ENCODE data around the gene LOXL4.

Gene LOXL4

GRCh38 chr10:98255146-98255877 is 12.7 kb downstream of the LOXL4 start:
- Histone ChIP-seq H2AFZ (ENCODE audit: low read depth, low read length) (no peak overlapping the region), H3K9me3 (ENCODE audit: control insufficient read depth, low read length) (no peaks in the 10 kb centered on the region), H3K27ac (ENCODE audit: low read length, poor library complexity, severe bottlenecking) (no peak overlapping the region), H2AK5ac (ENCODE audit: low read length, severe bottlenecking) (no peak overlapping the region), H3K79me1 (replicated peaks; ENCODE audit: low read length, poor library complexity, severe bottlenecking) (no peaks in the 10 kb centered on the region), H3K14ac (ENCODE audit: low read length in 2 of 2) (peak overlapping the region in 1 of 2 experiments; percentile 9), H3K27me3 (ENCODE audit: control insufficient read depth in 1 of 2, insufficient read depth in 1 of 2, low read length in 2 of 2) (no peaks in the 10 kb centered on the region), H3K18ac (ENCODE audit: low read depth in 1 of 2, low read length in 2 of 2) (no peak overlapping the region), H3K9ac (ENCODE audit: low read length) (no peak overlapping the region), H3K4ac (ENCODE audit: low read depth in 1 of 2, low read length in 2 of 2) (no peak overlapping the region), H3K4me2 (ENCODE audit: low read length, poor library complexity, severe bottlenecking) (no peak overlapping the region), H3K36me3 (ENCODE audit: control insufficient read depth in 1 of 2, insufficient read depth in 2 of 2, low read depth in 1 of 2, low read length in 2 of 2) (peaks cover 54 to 80% of the 10 kb centered on the region in 2 experiments), H2BK12ac (ENCODE audit: low read length in 2 of 2) (no peak overlapping the region), H4K91ac (ENCODE audit: low read length) (no peak overlapping the region), H3K23ac (ENCODE audit: low read length in 2 of 2) (no peak overlapping the region), H3K4me3 (ENCODE audit: insufficient read depth in 1 of 2, low read depth in 1 of 2, low read length in 2 of 2) (no peak overlapping the region), H4K8ac (ENCODE audit: low read length) (no peak overlapping the region), H3K4me1 (ENCODE audit: control insufficient read depth, insufficient read depth, low read depth, low read length) (peaks cover 25% of the 10 kb centered on the region), H2BK15ac (ENCODE audit: low read depth, poor library complexity, severe bottlenecking) (no peak overlapping the region), H2BK120ac (ENCODE audit: low read depth, low read length) (no peak overlapping the region), H2BK5ac (ENCODE audit: low read depth, low read length, poor library complexity, severe bottlenecking) (no peak overlapping the region)
- 94% methylated on average over 17 of the region's 17 CpGs for WGBS
- no peak for DNase-seq

DNA sequence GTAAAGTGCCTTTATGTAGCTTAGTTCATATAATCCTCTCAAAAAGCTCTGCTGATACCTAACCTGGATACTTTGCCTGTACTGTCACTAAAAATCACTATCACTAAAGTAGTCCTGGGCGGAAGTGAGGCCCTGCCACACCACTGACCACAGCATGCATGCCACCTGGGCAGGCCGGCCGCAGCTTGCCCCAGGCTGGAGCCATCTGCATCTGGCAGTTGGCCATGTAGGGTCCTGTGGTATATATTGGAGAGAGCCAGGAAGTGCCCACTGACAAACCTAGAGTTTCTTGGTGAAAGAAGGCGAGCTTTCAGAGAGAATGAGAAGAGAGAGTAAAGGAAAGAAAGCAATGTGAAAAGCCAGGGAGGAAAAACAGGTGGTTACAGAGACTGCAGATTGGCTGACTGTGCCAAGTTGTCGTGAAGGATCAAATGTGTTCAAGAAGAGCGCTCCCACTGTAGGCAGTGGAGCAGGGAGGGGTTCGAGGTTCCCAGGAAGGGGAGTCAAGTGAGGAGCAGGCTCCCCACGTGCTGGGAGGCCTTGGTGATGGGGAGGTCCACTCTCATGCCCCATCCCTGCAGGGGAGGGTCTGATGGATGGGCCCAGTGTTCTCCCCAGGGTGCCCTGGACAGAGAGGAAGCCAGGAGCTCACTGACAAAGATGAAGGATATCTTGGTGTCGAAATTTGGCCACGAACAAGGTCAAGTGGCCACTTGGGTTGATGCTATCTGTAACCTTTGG is 13.6 kb downstream of the LOXL4 start:
- H3K4me3 ChIP-seq (ENCODE audit: insufficient read depth in 1 of 2, low read depth in 1 of 2, low read length in 2 of 2) = no peak overlapping the region
- H3K9ac ChIP-seq (ENCODE audit: low read length) = no peak overlapping the region
- no peak for DNase-seq
- H3K4me1 ChIP-seq (ENCODE audit: control insufficient read depth, insufficient read depth, low read depth, low read length) = peaks cover 20% of the 10 kb centered on the region
- 90% methylated on average over 10 of the region's 10 CpGs for WGBS
- H2BK5ac ChIP-seq (ENCODE audit: low read depth, low read length, poor library complexity, severe bottlenecking) = no peak overlapping the region
- no peak overlapping the region for H2AK5ac ChIP-seq (ENCODE audit: low read length, severe bottlenecking)
- H3K14ac ChIP-seq (ENCODE audit: low read length in 2 of 2) = no peak overlapping the region
- H4K91ac ChIP-seq (ENCODE audit: low read length) = no peak overlapping the region
- no peak overlapping the region for H4K8ac ChIP-seq (ENCODE audit: low read length)
- no peak overlapping the region for H3K4ac ChIP-seq (ENCODE audit: low read depth in 1 of 2, low read length in 2 of 2)
- H3K79me1 ChIP-seq (replicated peaks; ENCODE audit: low read length, poor library complexity, severe bottlenecking) = peaks cover 2% of the 10 kb centered on the region
- H3K27me3 ChIP-seq (ENCODE audit: control insufficient read depth in 1 of 2, insufficient read depth in 1 of 2, low read length in 2 of 2) = no peaks in the 10 kb centered on the region
- H3K4me2 ChIP-seq (ENCODE audit: low read length, poor library complexity, severe bottlenecking) = no peak overlapping the region
- no peak overlapping the region for H2AFZ ChIP-seq (ENCODE audit: low read depth, low read length)
- H3K18ac ChIP-seq (ENCODE audit: low read depth in 1 of 2, low read length in 2 of 2) = no peak overlapping the region
- no peak overlapping the region for H2BK12ac ChIP-seq (ENCODE audit: low read length in 2 of 2)
- peaks cover 59 to 90% of the 10 kb centered on the region in 2 experiments for H3K36me3 ChIP-seq (ENCODE audit: control insufficient read depth in 1 of 2, insufficient read depth in 2 of 2, low read depth in 1 of 2, low read length in 2 of 2)
- no peaks in the 10 kb centered on the region for H3K9me3 ChIP-seq (ENCODE audit: control insufficient read depth, low read length)
- no peak overlapping the region for H3K27ac ChIP-seq (ENCODE audit: low read length, poor library complexity, severe bottlenecking)
- no peak overlapping the region for H2BK120ac ChIP-seq (ENCODE audit: low read depth, low read length)
- no peak overlapping the region for H2BK15ac ChIP-seq (ENCODE audit: low read depth, poor library complexity, severe bottlenecking)
- no peak overlapping the region for H3K23ac ChIP-seq (ENCODE audit: low read length in 2 of 2)

DNA sequence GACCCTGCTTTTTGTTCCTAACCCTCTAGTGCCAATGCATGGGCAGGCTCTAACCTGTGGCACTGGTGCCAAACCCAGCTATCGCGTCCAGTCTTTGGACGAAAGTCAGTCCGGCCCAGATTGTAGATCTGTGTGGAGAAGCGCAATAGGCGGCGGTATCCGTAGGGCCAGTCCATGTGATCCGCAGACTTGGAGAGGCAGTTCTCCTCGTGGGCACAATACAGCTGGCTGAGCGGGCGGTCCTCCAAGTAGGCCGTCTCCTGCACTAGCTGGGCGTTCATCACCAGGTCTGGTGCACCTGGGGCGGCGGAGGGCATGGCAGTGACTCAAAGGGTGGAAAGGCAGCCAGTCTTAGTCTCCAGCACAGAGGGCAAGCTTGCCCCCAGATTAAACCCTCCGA is 14.5 kb downstream of the LOXL4 start:
- Histone ChIP-seq H2BK120ac (ENCODE audit: low read depth, low read length) (no peak overlapping the region), H3K27me3 (ENCODE audit: control insufficient read depth in 1 of 2, insufficient read depth in 1 of 2, low read length in 2 of 2) (no peaks in the 10 kb centered on the region), H3K36me3 (ENCODE audit: control insufficient read depth in 1 of 2, insufficient read depth in 2 of 2, low read depth in 1 of 2, low read length in 2 of 2) (peaks cover 60 to 92% of the 10 kb centered on the region in 2 experiments), H2AK5ac (ENCODE audit: low read length, severe bottlenecking) (no peak overlapping the region), H3K4me3 (ENCODE audit: insufficient read depth in 1 of 2, low read depth in 1 of 2, low read length in 2 of 2) (no peak overlapping the region), H4K91ac (ENCODE audit: low read length) (no peak overlapping the region), H3K79me1 (replicated peaks; ENCODE audit: low read length, poor library complexity, severe bottlenecking) (peaks cover 3% of the 10 kb centered on the region), H3K27ac (ENCODE audit: low read length, poor library complexity, severe bottlenecking) (no peak overlapping the region), H3K9ac (ENCODE audit: low read length) (no peak overlapping the region), H3K23ac (ENCODE audit: low read length in 2 of 2) (no peak overlapping the region), H2AFZ (ENCODE audit: low read depth, low read length) (no peak overlapping the region), H3K18ac (ENCODE audit: low read depth in 1 of 2, low read length in 2 of 2) (no peak overlapping the region), H2BK12ac (ENCODE audit: low read length in 2 of 2) (no peak overlapping the region), H3K14ac (ENCODE audit: low read length in 2 of 2) (no peak overlapping the region), H2BK15ac (ENCODE audit: low read depth, poor library complexity, severe bottlenecking) (no peak overlapping the region), H3K4ac (ENCODE audit: low read depth in 1 of 2, low read length in 2 of 2) (no peak overlapping the region), H2BK5ac (ENCODE audit: low read depth, low read length, poor library complexity, severe bottlenecking) (no peak overlapping the region), H3K4me1 (ENCODE audit: control insufficient read depth, insufficient read depth, low read depth, low read length) (peaks cover 14% of the 10 kb centered on the region), H3K9me3 (ENCODE audit: control insufficient read depth, low read length) (no peaks in the 10 kb centered on the region), H3K4me2 (ENCODE audit: low read length, poor library complexity, severe bottlenecking) (no peak overlapping the region), H4K8ac (ENCODE audit: low read length) (no peak overlapping the region)
- no peak for DNase-seq
- 96% methylated on average over 17 of the region's 17 CpGs for WGBS

DNA sequence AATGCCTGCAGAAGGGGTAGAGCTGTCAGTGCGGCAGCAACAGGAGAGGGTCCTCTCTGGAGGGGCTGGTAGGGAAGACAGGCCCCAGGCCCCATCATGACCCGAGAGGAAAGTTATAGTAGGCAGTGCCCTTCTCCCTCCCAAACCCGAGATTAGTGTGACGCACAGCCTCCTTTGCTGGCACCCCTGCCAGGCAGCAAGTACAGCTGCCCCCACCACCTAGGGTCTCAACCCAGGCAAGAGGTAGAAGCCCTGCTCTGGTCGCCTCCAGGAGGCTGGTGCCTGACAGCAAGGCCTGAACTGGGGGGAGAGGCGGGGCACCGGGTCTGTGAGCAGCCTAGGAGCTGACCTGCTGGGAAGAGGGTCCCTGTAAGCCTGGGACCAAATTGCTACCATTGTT is 15.5 kb downstream of the LOXL4 start:
- Histone ChIP-seq H3K4ac (ENCODE audit: low read depth in 1 of 2, low read length in 2 of 2) (no peak overlapping the region), H3K27ac (ENCODE audit: low read length, poor library complexity, severe bottlenecking) (no peak overlapping the region), H2BK120ac (ENCODE audit: low read depth, low read length) (no peak overlapping the region), H2AFZ (ENCODE audit: low read depth, low read length) (no peak overlapping the region), H3K4me2 (ENCODE audit: low read length, poor library complexity, severe bottlenecking) (no peak overlapping the region), H3K14ac (ENCODE audit: low read length in 2 of 2) (no peak overlapping the region), H4K8ac (ENCODE audit: low read length) (peak overlapping the region; percentile 47), H3K18ac (ENCODE audit: low read depth in 1 of 2, low read length in 2 of 2) (no peak overlapping the region), H2AK5ac (ENCODE audit: low read length, severe bottlenecking) (no peak overlapping the region), H3K9ac (ENCODE audit: low read length) (no peak overlapping the region), H2BK5ac (ENCODE audit: low read depth, low read length, poor library complexity, severe bottlenecking) (no peak overlapping the region), H3K4me3 (ENCODE audit: insufficient read depth in 1 of 2, low read depth in 1 of 2, low read length in 2 of 2) (no peak overlapping the region), H3K9me3 (ENCODE audit: control insufficient read depth, low read length) (no peaks in the 10 kb centered on the region), H2BK12ac (ENCODE audit: low read length in 2 of 2) (no peak overlapping the region), H2BK15ac (ENCODE audit: low read depth, poor library complexity, severe bottlenecking) (no peak overlapping the region), H3K36me3 (ENCODE audit: control insufficient read depth in 1 of 2, insufficient read depth in 2 of 2, low read depth in 1 of 2, low read length in 2 of 2) (peaks cover 55 to 94% of the 10 kb centered on the region in 2 experiments), H4K91ac (ENCODE audit: low read length) (no peak overlapping the region), H3K4me1 (ENCODE audit: control insufficient read depth, insufficient read depth, low read depth, low read length) (peaks cover 9% of the 10 kb centered on the region), H3K79me1 (replicated peaks; ENCODE audit: low read length, poor library complexity, severe bottlenecking) (peaks cover 7% of the 10 kb centered on the region), H3K23ac (ENCODE audit: low read length in 2 of 2) (no peak overlapping the region), H3K27me3 (ENCODE audit: control insufficient read depth in 1 of 2, insufficient read depth in 1 of 2, low read length in 2 of 2) (no peaks in the 10 kb centered on the region)
- 96% methylated on average over 7 of the region's 7 CpGs for WGBS
- no peak for DNase-seq

Data from mesenchymal stem cell (in vitro differentiated cells and primary cell).